ENCODE data around the gene MYO9B. TPM values are rescaled to one million over a fixed set of nuclear protein-coding genes. Genes with fewer than 3 reads are reported as not detected.
A peak's percentile ranks its signal among the peaks of the same experiment; 100 is the strongest.

The MYO9B gene
- total RNA-seq, 8 experiments from 2014 or later, result 16.4 to 43.5 (median 27.3) TPM

GRCh38 chr19:17195106-17195505, 119.5 kb downstream of the MYO9B start:
- no peaks in the 10 kb centered on the region for H3K4me1 ChIP-seq (replicated peaks in 1 of 2)
- no peak overlapping the region for H3K27ac ChIP-seq
- H3K4me3 ChIP-seq, result no peak overlapping the region
- in situ Hi-C loops (cut with MboI; ENCODE audit: low pct_unique_long_range_greater_than_20kb in 2 of 9, low sequenced_read_pairs in 9 of 9, unreplicated experiment in 9 of 9), result no loop called here
- ATAC-seq (replicated peaks in 6 of 8), result peak in 1 of 8 experiments; percentile 26
- 96% methylated on average over 12 of the region's 23 CpGs; no CpG with 5 or more reads in 9 of the 10 experiments for WGBS, 10 experiments

DNA sequence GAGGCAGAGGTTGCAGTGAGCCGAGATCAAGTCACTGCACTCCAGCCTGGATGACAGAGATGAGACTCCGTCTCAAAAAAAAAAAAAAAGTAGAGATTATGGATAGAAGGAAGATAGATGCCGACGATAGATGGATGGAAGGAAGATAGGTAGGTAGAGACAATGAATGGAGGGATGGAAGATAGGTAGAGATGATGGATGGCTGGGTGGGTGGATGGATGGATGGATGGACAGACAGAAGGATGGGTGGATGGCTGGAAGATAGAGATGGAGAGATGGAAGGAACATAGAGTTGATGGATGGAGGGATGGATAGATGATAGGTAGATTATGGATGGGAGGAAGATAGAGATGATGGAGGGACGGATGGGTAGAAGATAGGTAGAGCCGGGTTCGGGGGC, 121.0 kb downstream of the MYO9B start:
- H3K4me1 ChIP-seq (replicated peaks in 1 of 2), result no peaks in the 10 kb centered on the region
- no peak for ATAC-seq (replicated peaks in 6 of 8)
- 89 to 100% (median 96%) methylated on average over 1 to 7 of the region's 7 CpGs for WGBS, 10 experiments
- no peak overlapping the region for H3K27ac ChIP-seq
- in situ Hi-C loops (cut with MboI; ENCODE audit: low pct_unique_long_range_greater_than_20kb in 2 of 9, low sequenced_read_pairs in 9 of 9, unreplicated experiment in 9 of 9), result no loop called here
- H3K4me3 ChIP-seq, result no peak overlapping the region

DNA sequence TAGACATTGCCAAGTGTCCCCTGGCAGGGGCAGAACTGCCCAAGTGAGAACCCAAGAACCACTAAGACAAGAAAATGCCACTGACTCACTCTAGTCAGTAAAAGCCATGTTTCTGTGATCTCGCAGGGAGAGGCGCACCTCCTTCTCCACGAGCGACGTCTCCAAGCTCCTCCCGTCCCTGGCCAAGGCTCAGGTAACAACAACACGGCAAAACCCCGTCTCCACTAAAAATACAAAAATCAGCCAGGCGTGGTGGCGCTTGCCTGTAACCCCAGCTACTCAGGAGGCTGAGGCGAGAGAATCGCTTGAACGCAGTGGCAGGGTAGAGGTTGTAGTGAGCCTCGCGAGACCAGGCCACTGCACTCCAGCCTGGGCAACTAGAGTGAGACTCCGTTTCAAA, 122.1 kb downstream of the MYO9B start:
- 70 to 100% (median 99%) methylated on average over 1 to 10 of the region's 16 CpGs; no CpG with 5 or more reads in 4 of the 10 experiments for WGBS, 10 experiments
- no peak for ATAC-seq (replicated peaks in 6 of 8)

DNA sequence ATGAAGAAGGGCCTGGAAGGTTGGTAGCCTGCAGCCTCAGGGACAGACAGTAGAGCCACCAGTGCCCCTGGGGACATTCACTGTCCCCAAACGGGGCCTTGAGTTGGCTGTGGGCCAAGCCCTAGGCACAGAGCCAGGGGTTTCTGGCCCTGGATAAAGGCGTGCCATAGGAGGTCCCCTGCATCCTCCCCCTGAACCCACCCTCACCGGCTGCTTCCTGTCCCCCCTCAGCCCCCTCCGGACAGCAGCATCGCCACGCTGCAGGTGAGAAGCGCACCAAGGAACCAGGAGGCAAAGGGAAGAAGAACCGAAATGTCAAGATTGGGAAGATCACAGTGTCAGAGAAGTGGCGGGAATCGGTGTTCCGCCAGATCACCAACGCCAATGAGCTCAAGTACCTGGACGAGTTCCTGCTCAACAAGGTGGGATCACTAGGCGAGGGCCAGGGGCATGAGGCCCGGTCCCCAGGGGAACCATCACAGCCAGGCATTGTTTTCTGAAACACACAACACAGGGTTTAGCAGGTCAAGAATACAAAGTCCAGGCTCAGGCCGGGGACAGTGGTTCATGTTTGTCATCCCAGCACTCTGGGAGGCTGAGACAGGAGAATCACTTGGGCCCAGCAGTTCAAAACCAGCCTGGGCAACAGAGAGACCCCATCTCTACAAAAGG, 125.0 kb downstream of the MYO9B start:
- in situ Hi-C loops (cut with MboI; ENCODE audit: low pct_unique_long_range_greater_than_20kb in 2 of 9, low sequenced_read_pairs in 9 of 9, unreplicated experiment in 9 of 9), result no loop called here
- WGBS, 10 experiments, result 20 to 100% (median 96%) methylated on average over 1 to 5 of the region's 16 CpGs; no CpG with 5 or more reads in 5 of the 10 experiments
- ATAC-seq (replicated peaks in 6 of 8), result no peak
- Histone ChIP-seq H3K4me1 (replicated peaks in 1 of 2) (no peaks in the 10 kb centered on the region), H3K27ac (no peak overlapping the region), H3K4me3 (no peak overlapping the region)

More for the DNA sequence above, 122.1 kb downstream of the MYO9B start:
- no peak overlapping the region for H3K27ac ChIP-seq
- in situ Hi-C loops (cut with MboI; ENCODE audit: low pct_unique_long_range_greater_than_20kb in 2 of 9, low sequenced_read_pairs in 9 of 9, unreplicated experiment in 9 of 9), result no loop called here
- H3K4me3 ChIP-seq, result no peak overlapping the region
- H3K4me1 ChIP-seq (replicated peaks in 1 of 2), result no peaks in the 10 kb centered on the region

GRCh38 chr19:17202249-17202648, 126.7 kb downstream of the MYO9B start:
- in situ Hi-C loops (cut with MboI; ENCODE audit: low pct_unique_long_range_greater_than_20kb in 2 of 9, low sequenced_read_pairs in 9 of 9, unreplicated experiment in 9 of 9), result no loop called here
- H3K27ac ChIP-seq, result no peak overlapping the region
- 33 to 100% (median 86%) methylated on average over 1 to 5 of the region's 9 CpGs; no CpG with 5 or more reads in 6 of the 10 experiments for WGBS, 10 experiments
- H3K4me3 ChIP-seq, result no peak overlapping the region
- no peak for ATAC-seq (replicated peaks in 6 of 8)
- H3K4me1 ChIP-seq (replicated peaks in 1 of 2), result no peaks in the 10 kb centered on the region

DNA sequence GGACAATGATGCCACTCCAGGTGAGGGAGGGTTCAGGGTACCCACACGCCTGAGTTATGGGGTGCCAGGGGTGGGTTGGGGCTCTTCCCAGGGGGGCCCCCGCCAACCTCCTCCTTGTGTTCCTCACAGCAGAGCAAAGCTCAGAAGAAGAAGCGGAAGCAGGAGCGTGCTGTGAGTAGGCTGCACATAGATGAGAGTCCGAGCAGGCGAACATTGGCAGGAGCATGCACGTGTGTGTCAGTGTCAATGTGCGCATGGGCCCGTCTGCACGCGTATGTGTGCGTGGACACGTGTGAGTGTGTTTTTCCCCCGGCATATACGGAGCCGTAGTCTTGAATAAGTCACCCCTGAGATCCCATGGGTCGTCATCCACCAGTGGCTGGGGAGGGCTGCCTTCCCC, 127.1 kb downstream of the MYO9B start:
- in situ Hi-C loops (cut with MboI; ENCODE audit: low pct_unique_long_range_greater_than_20kb in 2 of 9, low sequenced_read_pairs in 9 of 9, unreplicated experiment in 9 of 9), result no loop called here
- WGBS, 10 experiments, result 93 to 97% methylated on average over 3 to 6 of the region's 17 CpGs; no CpG with 5 or more reads in 8 of the 10 experiments
- H3K27ac ChIP-seq, result no peak overlapping the region
- no peaks in the 10 kb centered on the region for H3K4me1 ChIP-seq (replicated peaks in 1 of 2)
- ATAC-seq (replicated peaks in 6 of 8), result no peak
- H3K4me3 ChIP-seq, result no peak overlapping the region

- WGBS, 10 experiments, result 66 to 100% (median 93%) methylated on average over 1 to 15 of the region's 27 CpGs; no CpG with 5 or more reads in 5 of the 10 experiments
- no peaks in the 10 kb centered on the region for H3K4me1 ChIP-seq (replicated peaks in 1 of 2)
- H3K4me3 ChIP-seq, result no peak overlapping the region
- in situ Hi-C loops (cut with MboI; ENCODE audit: low pct_unique_long_range_greater_than_20kb in 2 of 9, low sequenced_read_pairs in 9 of 9, unreplicated experiment in 9 of 9), result no loop called here
- ATAC-seq (replicated peaks in 6 of 8), result peak in 7 of 8 experiments; percentile 15 to 85 (median 48)
- no peak overlapping the region for H3K27ac ChIP-seq
These were observed 129.9 kb downstream of the MYO9B start for GRCh38 chr19:17205237-17206140.

GRCh38 chr19:17206736-17207581, 131.4 kb downstream of the MYO9B start:
- Histone ChIP-seq H3K27ac (no peak overlapping the region), H3K4me3 (no peak overlapping the region), H3K4me1 (replicated peaks in 1 of 2) (no peaks in the 10 kb centered on the region)
- WGBS, 10 experiments, result 94 to 100% (median 100%) methylated on average over 1 to 9 of the region's 25 CpGs; no CpG with 5 or more reads in 3 of the 10 experiments
- ATAC-seq (replicated peaks in 6 of 8), result no peak
- in situ Hi-C loops (cut with MboI; ENCODE audit: low pct_unique_long_range_greater_than_20kb in 2 of 9, low sequenced_read_pairs in 9 of 9, unreplicated experiment in 9 of 9), result no loop called here

DNA sequence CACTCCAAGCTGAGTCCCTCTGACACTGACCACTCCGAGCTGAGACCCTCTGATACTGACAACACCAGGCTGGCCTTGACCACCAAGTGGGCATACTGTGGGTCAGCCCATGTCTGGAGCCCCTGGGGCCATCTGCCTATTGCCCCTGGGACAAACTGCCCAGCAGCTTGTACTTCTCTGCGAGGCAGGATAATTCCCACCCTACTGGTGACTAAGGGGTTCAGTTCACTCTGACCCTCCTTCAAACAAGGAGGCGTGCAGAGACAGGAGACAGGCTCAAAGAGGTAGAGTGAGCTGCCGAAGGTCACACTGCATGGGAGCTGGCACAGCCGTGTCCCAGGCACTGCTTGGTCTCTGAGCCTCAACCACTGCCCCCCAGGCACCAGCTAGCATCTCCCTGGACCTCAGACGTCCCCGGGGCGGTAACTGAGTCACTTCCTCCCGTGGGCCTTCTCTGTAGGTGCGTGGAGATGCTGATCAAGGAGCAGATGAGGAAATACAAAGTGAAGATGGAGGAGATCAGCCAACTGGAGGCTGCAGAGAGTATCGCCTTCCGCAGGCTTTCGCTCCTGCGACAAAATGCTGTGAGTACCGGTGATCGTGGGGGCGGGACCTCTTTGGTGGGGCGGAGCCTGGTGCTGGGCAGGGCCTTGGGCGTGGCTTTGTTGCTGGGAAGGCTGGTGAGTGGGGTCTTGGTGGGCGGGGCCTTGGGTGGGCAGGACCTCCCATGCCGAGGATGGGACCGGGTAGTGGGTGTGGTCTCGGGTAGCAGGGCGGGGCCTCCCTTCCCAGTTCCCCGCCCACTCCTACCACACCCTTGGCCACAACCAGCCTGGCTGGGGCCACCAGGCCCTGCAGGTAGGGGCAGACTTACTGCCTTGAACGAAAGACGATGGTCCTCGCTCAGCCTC, 133.8 kb downstream of the MYO9B start:
- Histone ChIP-seq H3K4me3 (no peak overlapping the region), H3K4me1 (replicated peaks in 1 of 2) (peaks cover 1 to 3% of the 10 kb centered on the region in 2 donors), H3K27ac (peak overlapping the region in 1 of 2 donors; percentile 14)
- in situ Hi-C loops (cut with MboI; ENCODE audit: low pct_unique_long_range_greater_than_20kb in 2 of 9, low sequenced_read_pairs in 9 of 9, unreplicated experiment in 9 of 9), result no loop called here
- peak in 7 of 8 experiments; percentile 14 to 72 (median 56) for ATAC-seq (replicated peaks in 6 of 8)
- WGBS, 10 experiments, result 41 to 100% (median 90%) methylated on average over 1 to 6 of the region's 28 CpGs; no CpG with 5 or more reads in 3 of the 10 experiments

DNA sequence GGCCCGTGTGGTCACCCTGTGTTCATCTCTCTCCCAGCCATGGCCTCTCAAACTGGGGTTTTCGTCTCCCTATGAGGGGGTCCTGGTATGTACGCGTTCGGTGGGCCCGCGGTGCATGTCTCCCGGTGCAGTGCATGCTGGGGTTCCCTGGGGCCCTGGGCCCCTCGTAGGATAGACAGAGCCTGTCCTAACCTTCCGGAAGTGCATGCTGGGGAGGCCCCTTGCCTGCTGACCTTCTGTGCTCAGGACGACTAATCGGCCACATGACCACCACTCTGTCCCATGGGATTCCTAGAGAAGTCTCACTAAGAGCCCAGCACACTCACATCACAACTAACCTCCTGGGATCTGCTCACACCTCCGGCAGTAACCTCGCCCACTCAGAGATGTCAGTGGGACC, 134.7 kb downstream of the MYO9B start:
- 84 to 100% (median 93%) methylated on average over 1 to 8 of the region's 14 CpGs; no CpG with 5 or more reads in 5 of the 10 experiments for WGBS, 10 experiments
- ATAC-seq (replicated peaks in 6 of 8), result no peak
- in situ Hi-C loops (cut with MboI; ENCODE audit: low pct_unique_long_range_greater_than_20kb in 2 of 9, low sequenced_read_pairs in 9 of 9, unreplicated experiment in 9 of 9), result no loop called here
- Histone ChIP-seq H3K4me1 (replicated peaks in 1 of 2) (peaks cover 4 to 6% of the 10 kb centered on the region in 2 donors), H3K27ac (peak overlapping the region in 1 of 2 donors; percentile 7), H3K4me3 (no peak overlapping the region)

- WGBS, 10 experiments, result 80 to 100% (median 93%) methylated on average over 2 to 11 of the region's 58 CpGs; no CpG with 5 or more reads in 4 of the 10 experiments
- in situ Hi-C loops (cut with MboI; ENCODE audit: low pct_unique_long_range_greater_than_20kb in 2 of 9, low sequenced_read_pairs in 9 of 9, unreplicated experiment in 9 of 9), result no loop called here
- Histone ChIP-seq H3K27ac (no peak overlapping the region), H3K4me3 (no peak overlapping the region), H3K4me1 (replicated peaks in 1 of 2) (peaks cover 10 to 14% of the 10 kb centered on the region in 2 donors)
- ATAC-seq (replicated peaks in 6 of 8), result no peak
These were observed 136.2 kb downstream of the MYO9B start for GRCh38 chr19:17211547-17212446.
